SK-N-SH (cell line): Measurements from ENCODE around the gene NOP56. TPM values are rescaled to one million over a fixed set of nuclear protein-coding genes. Genes with fewer than 3 reads are reported as not detected.

ENCODE experiments used
- CTCF ChIA-PET: fragments of 300-600, 350-600 bp; formaldehyde crosslinking; extraction: SDS; loops from one replicate; lab custom pipeline; 2021; lab: Yijun Ruan, JAX
- POLR2A ChIA-PET: fragments of 350-600 bp; sonication (Branson Sonifier 250); formaldehyde crosslinking; extraction: SDS; loops from one replicate; lab custom pipeline; 2020; ENCODE audit warnings: antibody characterized with exemption, inconsistent platforms; lab: Yijun Ruan, JAX
- DNase-seq: peaks from one replicate; pipeline ENCODE4 v3.0.0; 2012
- H2AFZ ChIP-seq: fragments of 200-600 bp; sonication (generic); 2 replicates; pipeline ENCODE4 v1.8.1; 2016; ENCODE audit warnings: antibody characterized with exemption, mild to moderate bottlenecking, low read depth
- H3F3A ChIP-seq: fragments of 200-600 bp; sonication (generic); replicated peaks from 2 replicates; pipeline ENCODE3; 2016; ENCODE audit warnings: antibody characterized with exemption, mild to moderate bottlenecking; ENCODE audit not compliant: insufficient read depth
- H3K27ac ChIP-seq, 2 experiments: fragments of 200-500 bp in 1 of 2; fragments of 200-600 bp in 1 of 2; sonication (Bioruptor generic) in 1 of 2; sonication (generic), shearing (Covaris generic) in 1 of 2; 2 replicates each; pipeline versions ENCODE4 v1.5.1 to v1.6.1; 2014 to 2016; ENCODE audit warnings: low read depth in 2 of 2, inconsistent platforms in 1 of 2, low read length in 1 of 2, mild to moderate bottlenecking in 1 of 2, mixed read lengths in 1 of 2
- H3K27me3 ChIP-seq: fragments of 200-600 bp; sonication (generic), shearing (Covaris generic); 2 replicates; pipeline ENCODE4 v1.6.1; 2016; ENCODE audit warnings: mixed run types; ENCODE audit not compliant: insufficient read depth
- H3K36me3 ChIP-seq, 2 experiments: fragments of 200-500 bp in 1 of 2; fragments of 200-600 bp in 1 of 2; sonication (Bioruptor generic) in 1 of 2; sonication (generic) in 1 of 2; replicated peaks in 1 of 2; 2 replicates each; pipeline versions ENCODE3 to v1.5.1; 2014 to 2016; ENCODE audit warnings: low read length in 1 of 2, mild to moderate bottlenecking in 1 of 2; ENCODE audit not compliant: insufficient read depth in 2 of 2, control insufficient read depth in 1 of 2
- H3K4me1 ChIP-seq, 2 experiments: fragments of 200-500 bp in 1 of 2; fragments of 200-600 bp in 1 of 2; sonication (Bioruptor generic) in 1 of 2; sonication (generic), shearing (Covaris generic) in 1 of 2; 2 replicates each; pipeline versions ENCODE4 v1.5.1 to v1.6.1; 2014 to 2016; ENCODE audit warnings: low read depth in 1 of 2, low read length in 1 of 2, mixed run types in 1 of 2; ENCODE audit not compliant: insufficient read depth in 2 of 2, control insufficient read depth in 1 of 2
- H3K4me2 ChIP-seq: fragments of 200-600 bp; sonication (generic), shearing (Covaris generic); 2 replicates; pipeline ENCODE4 v1.6.1; 2017; ENCODE audit warnings: mixed run types
- H3K4me3 ChIP-seq, 2 experiments: fragments of 200-500 bp in 1 of 2; fragments of 200-600 bp in 1 of 2; sonication (Bioruptor generic) in 1 of 2; sonication (generic), shearing (Covaris generic) in 1 of 2; 2 replicates each; pipeline versions ENCODE4 v1.5.1 to v1.8.1; 2014 to 2016; ENCODE audit warnings: low read depth in 2 of 2, inconsistent platforms in 1 of 2, low read length in 1 of 2, mild to moderate bottlenecking in 1 of 2, mixed read lengths in 1 of 2, moderate library complexity in 1 of 2
- H3K79me2 ChIP-seq: fragments of 200-600 bp; sonication (generic); 2 replicates; pipeline ENCODE4 v1.8.1; 2017; ENCODE audit warnings: mild to moderate bottlenecking; ENCODE audit not compliant: insufficient read depth
- H3K9ac ChIP-seq: fragments of 200-600 bp; sonication (generic); 2 replicates; pipeline ENCODE4 v1.6.1; 2017; ENCODE audit warnings: mixed run types
- H3K9me2 ChIP-seq: fragments of 200-600 bp; sonication (generic); 2 replicates; pipeline ENCODE4 v1.6.1; 2017; ENCODE audit warnings: mixed run types
- H3K9me3 ChIP-seq: fragments of 200-600 bp; sonication (generic); 2 replicates; pipeline ENCODE4 v1.6.1; 2017; ENCODE audit warnings: mixed run types, mild to moderate bottlenecking, moderate library complexity
- H4K20me1 ChIP-seq: fragments of 200-600 bp; sonication (generic); 2 replicates; pipeline ENCODE4 v1.6.1; 2017; ENCODE audit warnings: mild to moderate bottlenecking, mixed run types; ENCODE audit not compliant: insufficient read depth
- CHD2 ChIP-seq: fragments of 150-350 bp; IDR thresholded peaks from 2 replicates; pipeline ENCODE4 v1.6.1; 2018; ENCODE audit warnings: low read length; ENCODE audit not compliant: partially characterized antibody
- ELF1 ChIP-seq: IDR thresholded peaks from 2 replicates; pipeline ENCODE4 v1.4.0; 2012
- EP300 ChIP-seq, 2 experiments: IDR thresholded peaks; 2 replicates each; pipeline versions ENCODE4 v1.4.0 to v1.6.1; 2012; ENCODE audit warnings: borderline replicate concordance in 1 of 2, low read depth in 1 of 2, low read length in 1 of 2
- FOSL2 ChIP-seq: IDR thresholded peaks from 2 replicates; pipeline ENCODE4 v1.4.0; 2012; ENCODE audit warnings: low read depth, mild to moderate bottlenecking, moderate library complexity, borderline replicate concordance
- IRF3 ChIP-seq: fragments of 150-350 bp; IDR thresholded peaks from 2 replicates; pipeline ENCODE4 v1.6.1; 2016; ENCODE audit warnings: mild to moderate bottlenecking, low read depth, low read length
- JUND ChIP-seq: IDR thresholded peaks from 2 replicates; pipeline ENCODE4 v1.4.0; 2012
- MXI1 ChIP-seq: IDR thresholded peaks from 2 replicates; pipeline ENCODE4 v1.6.1; 2012; ENCODE audit warnings: mild to moderate bottlenecking, low read depth, low read length, improper control_type of control experiment
- NRF1 ChIP-seq: IDR thresholded peaks from 2 replicates; pipeline ENCODE4 v1.6.1; 2012; ENCODE audit warnings: low read depth, mild to moderate bottlenecking, low read length
- RCOR1 ChIP-seq: fragments of 150-350 bp; IDR thresholded peaks from 2 replicates; pipeline ENCODE4 v1.6.1; 2017; ENCODE audit warnings: antibody characterized with exemption, low read length
- RXRA ChIP-seq: IDR thresholded peaks from 2 replicates; pipeline ENCODE4 v1.4.0; 2012; ENCODE audit warnings: low read depth, mild to moderate bottlenecking, borderline replicate concordance
- SIN3A ChIP-seq: IDR thresholded peaks from 2 replicates; pipeline ENCODE4 v1.6.1; 2012; ENCODE audit warnings: low read depth, mild to moderate bottlenecking, low read length, moderate library complexity, borderline replicate concordance
- SMC3 ChIP-seq: IDR thresholded peaks from 2 replicates; pipeline ENCODE4 v1.6.1; 2012; ENCODE audit warnings: low read depth, low read length, improper control_type of control experiment
- TEAD4 ChIP-seq: IDR thresholded peaks from 2 replicates; pipeline ENCODE4 v1.4.0; 2012; ENCODE audit warnings: mild to moderate bottlenecking, borderline replicate concordance; ENCODE audit not compliant: insufficient read depth
- USF1 ChIP-seq: IDR thresholded peaks from 2 replicates; pipeline ENCODE4 v1.4.0; 2012; ENCODE audit warnings: low read depth, borderline replicate concordance
- WGBS: methylation state at CpG from one replicate; pipeline ENCODE4 v1.1.6; 2017; ENCODE audit warnings: low lambda C conversion rate; 5-methylcytosine and 5-hydroxymethylcytosine counted together
- polyA plus RNA-seq, 3 experiments: library from polyadenylated mRNA; depleted of rRNA; stranded (reverse); fragments of >200 nt; gene quantifications; 2 replicates each; pipeline ENCODE4 v1.2.3, GENCODE V29; 2012
- TF ChIP-seq, protein P1 (sequence below): IDR thresholded peaks from 2 replicates; pipeline ENCODE4 v1.6.1; 2012; ENCODE audit warnings: mild to moderate bottlenecking, low read depth, low read length, moderate library complexity
- TF ChIP-seq, protein P2 (sequence below): fragments of 150-350 bp; IDR thresholded peaks from 2 replicates; pipeline ENCODE4 v1.6.1; 2017; ENCODE audit warnings: antibody characterized with exemption, low read length, low read depth, borderline replicate concordance

Gene NOP56
- polyA plus RNA-seq, 1 of the 3 experiments (the other 2 are of a cell fraction), result 158 TPM

GRCh38 chr20:2633381-2633780 is 19.1 kb upstream of the NOP56 start:
- H3K9me3 ChIP-seq, result no peaks in the 10 kb centered on the region
- no peaks in the 10 kb centered on the region for H3K79me2 ChIP-seq
- no peaks in the 10 kb centered on the region for H4K20me1 ChIP-seq
- DNase-seq, result no peak
- H2AFZ ChIP-seq, result no peak overlapping the region
- no peaks in the 10 kb centered on the region for H3K36me3 ChIP-seq
- no peak overlapping the region for H3K27ac ChIP-seq
- H3K4me1 ChIP-seq, result no peaks in the 10 kb centered on the region
- TF ChIP-seq RCOR1, result no peak
- TF ChIP-seq JUND, result no peak
- no peak for TF ChIP-seq IRF3
- no peak for TF ChIP-seq SMC3
- no peak for TF ChIP-seq CHD2
- no peak for TF ChIP-seq EP300 (IDR thresholded peaks at IDR 0.05; ENCODE audit: borderline replicate concordance in 1 of 2, low read depth in 1 of 2, low read length in 1 of 2)
- no peak for TF ChIP-seq USF1
- no peak for TF ChIP-seq TEAD4
- TF ChIP-seq ELF1, result no peak
- TF ChIP-seq MXI1, result no peak
- TF ChIP-seq, protein P1, sequence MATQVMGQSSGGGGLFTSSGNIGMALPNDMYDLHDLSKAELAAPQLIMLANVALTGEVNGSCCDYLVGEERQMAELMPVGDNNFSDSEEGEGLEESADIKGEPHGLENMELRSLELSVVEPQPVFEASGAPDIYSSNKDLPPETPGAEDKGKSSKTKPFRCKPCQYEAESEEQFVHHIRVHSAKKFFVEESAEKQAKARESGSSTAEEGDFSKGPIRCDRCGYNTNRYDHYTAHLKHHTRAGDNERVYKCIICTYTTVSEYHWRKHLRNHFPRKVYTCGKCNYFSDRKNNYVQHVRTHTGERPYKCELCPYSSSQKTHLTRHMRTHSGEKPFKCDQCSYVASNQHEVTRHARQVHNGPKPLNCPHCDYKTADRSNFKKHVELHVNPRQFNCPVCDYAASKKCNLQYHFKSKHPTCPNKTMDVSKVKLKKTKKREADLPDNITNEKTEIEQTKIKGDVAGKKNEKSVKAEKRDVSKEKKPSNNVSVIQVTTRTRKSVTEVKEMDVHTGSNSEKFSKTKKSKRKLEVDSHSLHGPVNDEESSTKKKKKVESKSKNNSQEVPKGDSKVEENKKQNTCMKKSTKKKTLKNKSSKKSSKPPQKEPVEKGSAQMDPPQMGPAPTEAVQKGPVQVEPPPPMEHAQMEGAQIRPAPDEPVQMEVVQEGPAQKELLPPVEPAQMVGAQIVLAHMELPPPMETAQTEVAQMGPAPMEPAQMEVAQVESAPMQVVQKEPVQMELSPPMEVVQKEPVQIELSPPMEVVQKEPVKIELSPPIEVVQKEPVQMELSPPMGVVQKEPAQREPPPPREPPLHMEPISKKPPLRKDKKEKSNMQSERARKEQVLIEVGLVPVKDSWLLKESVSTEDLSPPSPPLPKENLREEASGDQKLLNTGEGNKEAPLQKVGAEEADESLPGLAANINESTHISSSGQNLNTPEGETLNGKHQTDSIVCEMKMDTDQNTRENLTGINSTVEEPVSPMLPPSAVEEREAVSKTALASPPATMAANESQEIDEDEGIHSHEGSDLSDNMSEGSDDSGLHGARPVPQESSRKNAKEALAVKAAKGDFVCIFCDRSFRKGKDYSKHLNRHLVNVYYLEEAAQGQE, result no peak
- no peak for TF ChIP-seq FOSL2
- TF ChIP-seq NRF1, result no peak
- no peak for TF ChIP-seq RXRA
- no peak for TF ChIP-seq SIN3A
- TF ChIP-seq, protein P2, sequence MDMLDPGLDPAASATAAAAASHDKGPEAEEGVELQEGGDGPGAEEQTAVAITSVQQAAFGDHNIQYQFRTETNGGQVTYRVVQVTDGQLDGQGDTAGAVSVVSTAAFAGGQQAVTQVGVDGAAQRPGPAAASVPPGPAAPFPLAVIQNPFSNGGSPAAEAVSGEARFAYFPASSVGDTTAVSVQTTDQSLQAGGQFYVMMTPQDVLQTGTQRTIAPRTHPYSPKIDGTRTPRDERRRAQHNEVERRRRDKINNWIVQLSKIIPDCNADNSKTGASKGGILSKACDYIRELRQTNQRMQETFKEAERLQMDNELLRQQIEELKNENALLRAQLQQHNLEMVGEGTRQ, result no peak
- ChIA-PET POLR2A (no interaction called here), CTCF (interaction anchor here (0.7 to 1.1 kb wide), 2 partner anchors 8 to 111 kb away, joined by 3 read pairs; no protein-coding TSS in a partner anchor)
- H3K9me2 ChIP-seq, result no peaks in the 10 kb centered on the region
- no peak overlapping the region for H3K9ac ChIP-seq
- no peaks in the 10 kb centered on the region; the same call in 1 of the 2 replicates for H3K27me3 ChIP-seq
- H3K4me3 ChIP-seq, result no peak overlapping the region
- 0% methylated on average over 1 of the region's 1 CpG for WGBS
- H3F3A ChIP-seq, result no peaks in the 10 kb centered on the region
- no peak overlapping the region for H3K4me2 ChIP-seq
